OCI-LY7 (cell line): ENCODE data around the gene LPIN2.
"Not testable (repeated sequence)": the region's sequence is repeated elsewhere in the genome, so short reads cannot be mapped to it uniquely, and the experiment has no call there.

Experiments used
- EZH2phosphoT487 ChIP-seq: fragments of 200-600 bp; sonication (generic); IDR thresholded peaks from 2 replicates; pipeline ENCODE4 v1.6.1; 2018; ENCODE audit warnings: low read depth, borderline replicate concordance, mild to moderate bottlenecking, mixed run types, antibody characterized with exemption, low read length, moderate library complexity, mixed read lengths
- TF ChIP-seq, protein P1 (sequence below): fragments of 200-600 bp; sonication (generic); conservative IDR thresholded peaks from 2 replicates; pipeline ENCODE4 v1.5.1; 2014; ENCODE audit warnings: mild to moderate bottlenecking, antibody characterized with exemption, low read length, moderate library complexity, mixed read lengths

DNA sequence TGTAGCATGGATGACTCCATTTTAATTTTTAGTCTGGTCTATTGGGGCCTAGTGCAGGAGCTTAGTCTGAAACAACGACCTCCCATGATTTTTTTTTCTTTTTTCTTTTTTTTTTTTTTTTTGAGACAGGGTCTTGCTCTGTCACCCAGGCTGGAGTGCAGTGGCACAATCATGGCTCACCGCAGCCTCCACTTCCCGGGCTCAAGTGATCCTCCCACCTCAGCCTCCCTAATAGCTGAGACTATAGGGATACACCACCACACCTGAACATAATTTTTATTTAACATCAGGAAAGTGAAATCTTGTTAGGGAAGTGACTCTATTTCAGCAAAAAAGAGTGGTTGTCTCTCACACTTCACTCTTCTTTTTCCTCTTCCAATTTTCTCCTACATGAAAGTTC is 15.2 kb upstream of the LPIN2 start:
- TF ChIP-seq, protein P1, sequence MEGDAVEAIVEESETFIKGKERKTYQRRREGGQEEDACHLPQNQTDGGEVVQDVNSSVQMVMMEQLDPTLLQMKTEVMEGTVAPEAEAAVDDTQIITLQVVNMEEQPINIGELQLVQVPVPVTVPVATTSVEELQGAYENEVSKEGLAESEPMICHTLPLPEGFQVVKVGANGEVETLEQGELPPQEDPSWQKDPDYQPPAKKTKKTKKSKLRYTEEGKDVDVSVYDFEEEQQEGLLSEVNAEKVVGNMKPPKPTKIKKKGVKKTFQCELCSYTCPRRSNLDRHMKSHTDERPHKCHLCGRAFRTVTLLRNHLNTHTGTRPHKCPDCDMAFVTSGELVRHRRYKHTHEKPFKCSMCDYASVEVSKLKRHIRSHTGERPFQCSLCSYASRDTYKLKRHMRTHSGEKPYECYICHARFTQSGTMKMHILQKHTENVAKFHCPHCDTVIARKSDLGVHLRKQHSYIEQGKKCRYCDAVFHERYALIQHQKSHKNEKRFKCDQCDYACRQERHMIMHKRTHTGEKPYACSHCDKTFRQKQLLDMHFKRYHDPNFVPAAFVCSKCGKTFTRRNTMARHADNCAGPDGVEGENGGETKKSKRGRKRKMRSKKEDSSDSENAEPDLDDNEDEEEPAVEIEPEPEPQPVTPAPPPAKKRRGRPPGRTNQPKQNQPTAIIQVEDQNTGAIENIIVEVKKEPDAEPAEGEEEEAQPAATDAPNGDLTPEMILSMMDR = not testable (repeated sequence)
- TF ChIP-seq EZH2phosphoT487 = not testable (repeated sequence)
